GM12872 (cell line): ENCODE data around the gene ZMIZ1.

Experiments
- CTCF ChIP-seq: IDR thresholded peaks from 3 replicates; pipeline ENCODE4 v1.5.1; 2011; ENCODE audit warnings: low read depth, mild to moderate bottlenecking, low read length, moderate library complexity; ENCODE audit not compliant: insufficient read depth

ZMIZ1 gene

GRCh38 chr10:79128241-79128922 lies 59.6 kb downstream of the ZMIZ1 start:
- no peak for TF ChIP-seq CTCF

GRCh38 chr10:79128923-79129305 lies 60.1 kb downstream of the ZMIZ1 start:
- no peak for TF ChIP-seq CTCF

- TF ChIP-seq CTCF: no peak
Observed at GRCh38 chr10:79129361-79129997, 60.7 kb downstream of the ZMIZ1 start.

GRCh38 chr10:79130255-79130654 lies 61.5 kb downstream of the ZMIZ1 start:
- TF ChIP-seq CTCF: no peak

GRCh38 chr10:79130846-79131245 lies 62.1 kb downstream of the ZMIZ1 start:
- no peak for TF ChIP-seq CTCF

- TF ChIP-seq CTCF: no peak
Observed at GRCh38 chr10:79131836-79132631, 63.3 kb downstream of the ZMIZ1 start.

GRCh38 chr10:79132681-79133381 lies 64.1 kb downstream of the ZMIZ1 start:
- no peak for TF ChIP-seq CTCF
